WTC11 (cell line): ENCODE results near the gene MAPK7. TPM values are rescaled to one million over a fixed set of nuclear protein-coding genes. Genes with fewer than 3 reads are reported as not detected.
A peak's percentile ranks its signal among the peaks of the same experiment; 100 is the strongest.

Experiments
- ATAC-seq: fragments of 200-7000 bp; cut with Tn5 transposase; 2 replicates; pipeline ENCODE4 v1.10.0; 2021; ENCODE audit warnings: mild to moderate bottlenecking, moderate library complexity
- CTCF ChIA-PET: fragments of 300-600 bp; sonication (Branson Sonifier 250); formaldehyde crosslinking; loops from one replicate; lab custom pipeline; 2021; ENCODE audit warnings: antibody characterized with exemption; lab: Charles Lee
- POLR2A ChIA-PET: fragments of 350-600 bp; sonication (Branson Sonifier 250); formaldehyde crosslinking; loops from one replicate; lab custom pipeline; 2021; ENCODE audit warnings: antibody characterized with exemption; lab: Charles Lee
- DNase-seq: peaks from one replicate; pipeline ENCODE4 v3.0.0; 2021; ENCODE audit warnings: low spot score
- H3K27ac Mint-ChIP-seq: 2 replicates; pipeline ENCODE4 v1.8.0; 2021; ENCODE audit warnings: mixed read lengths
- H3K27me3 Mint-ChIP-seq: 2 replicates; pipeline ENCODE4 v1.8.0; 2021; ENCODE audit warnings: low read depth, mild to moderate bottlenecking, moderate library complexity, mixed read lengths
- H3K36me3 Mint-ChIP-seq: 2 replicates; pipeline ENCODE4 v1.8.0; 2021; ENCODE audit warnings: mixed read lengths
- H3K4me1 Mint-ChIP-seq: 2 replicates; pipeline ENCODE4 v1.8.0; 2022; ENCODE audit warnings: mixed read lengths
- H3K4me3 Mint-ChIP-seq: 2 replicates; pipeline ENCODE4 v1.8.0; 2021; ENCODE audit warnings: mild to moderate bottlenecking, moderate library complexity, mixed read lengths
- H3K9me3 Mint-ChIP-seq: 2 replicates; pipeline ENCODE4 v1.8.0; 2021; ENCODE audit warnings: mixed read lengths
- CREB1 ChIP-seq: sonication (generic); formaldehyde crosslinking; IDR thresholded peaks from 2 replicates; pipeline ENCODE4 v1.8.0; 2023; ENCODE audit warnings: mild to moderate bottlenecking, missing genetic modification reagents
- IRF2 ChIP-seq: sonication (generic); formaldehyde crosslinking; IDR thresholded peaks from 2 replicates; pipeline ENCODE4 v1.8.0; 2022; ENCODE audit warnings: low read depth, missing genetic modification reagents, borderline replicate concordance
- NR1H2 ChIP-seq: sonication (generic); formaldehyde crosslinking; IDR thresholded peaks from 2 replicates; pipeline ENCODE4 v1.9.0; 2021; ENCODE audit warnings: mild to moderate bottlenecking, moderate library complexity, missing genetic modification reagents
- OVOL2 ChIP-seq: fragments of 250-450 bp; sonication (Bioruptor Pico); IDR thresholded peaks from 2 replicates; pipeline ENCODE4 v1.9.0; 2021; ENCODE audit warnings: mild to moderate bottlenecking, borderline replicate concordance
- TEAD1 ChIP-seq: sonication (generic); formaldehyde crosslinking; IDR thresholded peaks from 2 replicates; pipeline ENCODE4 v1.8.0; 2022; ENCODE audit warnings: mild to moderate bottlenecking, missing genetic modification reagents
- ZNF121 ChIP-seq: sonication (generic); formaldehyde crosslinking; IDR thresholded peaks from 2 replicates; pipeline ENCODE4 v1.8.0; 2023; ENCODE audit warnings: missing genetic modification reagents
- ZNF232 ChIP-seq: sonication (generic); formaldehyde crosslinking; IDR thresholded peaks from 2 replicates; pipeline ENCODE4 v1.8.0; 2022; ENCODE audit warnings: mild to moderate bottlenecking, missing genetic modification reagents
- total RNA-seq: library from RNA; stranded (reverse); gene quantifications from 3 replicates; pipeline ENCODE4 v1.2.3, GENCODE V29; 2021
- TF ChIP-seq, protein P1 (sequence below): sonication (generic); formaldehyde crosslinking; IDR thresholded peaks from 2 replicates; pipeline ENCODE4 v1.8.0; 2023; ENCODE audit warnings: mild to moderate bottlenecking, missing genetic modification reagents
- TF ChIP-seq, protein P2 (sequence below): sonication (generic); formaldehyde crosslinking; IDR thresholded peaks from 2 replicates; pipeline ENCODE4 v1.8.1; 2023; ENCODE audit warnings: mild to moderate bottlenecking, missing genetic modification reagents, borderline replicate concordance
- TF ChIP-seq, protein P3 (sequence below): sonication (generic); formaldehyde crosslinking; IDR thresholded peaks from 2 replicates; pipeline ENCODE4 v1.8.0; 2022; ENCODE audit warnings: mild to moderate bottlenecking, missing genetic modification reagents
- TF ChIP-seq, protein P4 (sequence below): sonication (generic); formaldehyde crosslinking; IDR thresholded peaks from 2 replicates; pipeline ENCODE4 v1.8.1; 2022; ENCODE audit warnings: low read depth, missing genetic modification reagents, borderline replicate concordance
- TF ChIP-seq, protein P5 (sequence below): sonication (generic); formaldehyde crosslinking; IDR thresholded peaks from 2 replicates; pipeline ENCODE4 v1.8.1; 2022; ENCODE audit warnings: missing genetic modification reagents, borderline replicate concordance
- TF ChIP-seq, protein P6 (sequence below): fragments of 250-450 bp; sonication (Bioruptor Pico); IDR thresholded peaks from 2 replicates; pipeline ENCODE4 v1.8.0; 2021; ENCODE audit warnings: mild to moderate bottlenecking
- TF ChIP-seq, protein P7 (sequence below): fragments of 250-450 bp; sonication (Bioruptor Pico); IDR thresholded peaks from 2 replicates; pipeline ENCODE4 v2.1.2; 2022; ENCODE audit warnings: mild to moderate bottlenecking, moderate library complexity
- TF ChIP-seq, protein P8 (sequence below): sonication (generic); formaldehyde crosslinking; IDR thresholded peaks from 2 replicates; pipeline ENCODE4 v1.8.0; 2022; ENCODE audit warnings: mild to moderate bottlenecking, missing genetic modification reagents
- TF ChIP-seq, protein P9 (sequence below): sonication (generic); formaldehyde crosslinking; IDR thresholded peaks from 2 replicates; pipeline ENCODE4 v1.8.0; 2022; ENCODE audit warnings: mild to moderate bottlenecking, missing genetic modification reagents
- TF ChIP-seq, protein P10 (sequence below): sonication (generic); formaldehyde crosslinking; conservative IDR thresholded peaks from 2 replicates; pipeline ENCODE4 v1.8.1; 2022; ENCODE audit warnings: mild to moderate bottlenecking, missing genetic modification reagents

MAPK7 gene
- total RNA-seq, 1 experiment from 2014 or later: 38.5 TPM

DNA sequence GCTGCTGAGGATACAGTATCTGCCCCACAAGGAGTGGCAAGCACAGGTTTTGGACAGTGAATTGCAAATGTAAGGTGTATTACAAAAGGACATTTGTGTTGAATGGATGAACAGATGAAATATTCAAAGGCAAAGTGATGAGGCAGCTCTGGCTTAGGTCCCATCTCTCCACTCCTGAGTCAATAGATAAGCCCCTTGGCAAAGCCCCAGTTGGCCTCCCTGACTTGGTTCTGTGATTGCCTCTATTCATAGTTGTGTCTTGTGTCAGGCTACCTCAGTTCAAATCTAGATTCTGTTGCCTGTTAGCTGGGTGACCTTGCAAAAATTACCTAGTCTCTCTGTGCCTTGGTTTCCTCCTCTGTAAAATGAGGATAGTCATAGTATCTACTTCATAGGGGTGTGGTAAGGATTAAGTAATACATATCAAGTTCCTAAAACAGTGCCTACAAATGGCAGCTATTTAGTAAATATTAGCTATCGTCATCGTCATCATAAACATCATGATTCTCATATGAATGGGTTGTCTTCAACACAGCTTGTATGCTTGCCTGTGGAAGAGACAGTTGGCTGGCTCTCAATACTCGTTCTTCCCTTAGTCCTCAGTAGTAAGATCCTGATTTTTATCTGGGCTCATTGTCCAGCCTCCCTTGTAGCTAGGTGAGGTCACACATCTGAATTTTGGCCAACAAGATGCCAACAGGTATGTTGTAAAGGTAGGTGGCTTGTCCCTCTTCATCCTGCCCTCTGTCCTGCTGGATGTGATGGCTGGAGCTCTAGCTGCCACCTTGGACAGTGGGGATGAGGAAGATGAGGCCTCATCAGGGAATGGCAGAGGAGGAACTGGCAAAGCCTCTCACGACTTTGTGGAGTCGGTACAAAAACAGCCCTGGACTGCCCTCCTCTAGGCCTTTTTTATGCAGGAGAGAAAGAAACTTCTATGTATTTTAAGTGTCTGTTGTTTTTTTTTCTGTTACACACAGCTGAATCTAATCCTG, 10.8 kb downstream of the MAPK7 start:
- DNase-seq: no peak
- Mint-ChIP-seq H3K4me1 (peaks cover 53% of the 10 kb centered on the region), H3K27ac (peak overlapping the region; percentile 26), H3K4me3 (no peak overlapping the region), H3K36me3 (peaks cover 12% of the 10 kb centered on the region), H3K27me3 (no peaks in the 10 kb centered on the region; the same call in 1 of the 2 replicates), H3K9me3 (no peaks in the 10 kb centered on the region)
- CTCF ChIA-PET: interaction anchor here (7.6 kb wide), 1 partner anchor 26 kb away, joined by 48 read pairs; the partner anchor contains the start of gene B9D1
- POLR2A ChIA-PET: interaction anchor here (1.9 kb wide), 1 partner anchor 11 kb away, joined by 9 read pairs; the partner anchor contains the start of gene MAPK7
- ATAC-seq: no peak
- TF ChIP-seq IRF2 (CRISPR knock-in tag): no peak
- TF ChIP-seq, protein P1, sequence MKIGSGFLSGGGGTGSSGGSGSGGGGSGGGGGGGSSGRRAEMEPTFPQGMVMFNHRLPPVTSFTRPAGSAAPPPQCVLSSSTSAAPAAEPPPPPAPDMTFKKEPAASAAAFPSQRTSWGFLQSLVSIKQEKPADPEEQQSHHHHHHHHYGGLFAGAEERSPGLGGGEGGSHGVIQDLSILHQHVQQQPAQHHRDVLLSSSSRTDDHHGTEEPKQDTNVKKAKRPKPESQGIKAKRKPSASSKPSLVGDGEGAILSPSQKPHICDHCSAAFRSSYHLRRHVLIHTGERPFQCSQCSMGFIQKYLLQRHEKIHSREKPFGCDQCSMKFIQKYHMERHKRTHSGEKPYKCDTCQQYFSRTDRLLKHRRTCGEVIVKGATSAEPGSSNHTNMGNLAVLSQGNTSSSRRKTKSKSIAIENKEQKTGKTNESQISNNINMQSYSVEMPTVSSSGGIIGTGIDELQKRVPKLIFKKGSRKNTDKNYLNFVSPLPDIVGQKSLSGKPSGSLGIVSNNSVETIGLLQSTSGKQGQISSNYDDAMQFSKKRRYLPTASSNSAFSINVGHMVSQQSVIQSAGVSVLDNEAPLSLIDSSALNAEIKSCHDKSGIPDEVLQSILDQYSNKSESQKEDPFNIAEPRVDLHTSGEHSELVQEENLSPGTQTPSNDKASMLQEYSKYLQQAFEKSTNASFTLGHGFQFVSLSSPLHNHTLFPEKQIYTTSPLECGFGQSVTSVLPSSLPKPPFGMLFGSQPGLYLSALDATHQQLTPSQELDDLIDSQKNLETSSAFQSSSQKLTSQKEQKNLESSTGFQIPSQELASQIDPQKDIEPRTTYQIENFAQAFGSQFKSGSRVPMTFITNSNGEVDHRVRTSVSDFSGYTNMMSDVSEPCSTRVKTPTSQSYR: no peak
- TF ChIP-seq, protein P2, sequence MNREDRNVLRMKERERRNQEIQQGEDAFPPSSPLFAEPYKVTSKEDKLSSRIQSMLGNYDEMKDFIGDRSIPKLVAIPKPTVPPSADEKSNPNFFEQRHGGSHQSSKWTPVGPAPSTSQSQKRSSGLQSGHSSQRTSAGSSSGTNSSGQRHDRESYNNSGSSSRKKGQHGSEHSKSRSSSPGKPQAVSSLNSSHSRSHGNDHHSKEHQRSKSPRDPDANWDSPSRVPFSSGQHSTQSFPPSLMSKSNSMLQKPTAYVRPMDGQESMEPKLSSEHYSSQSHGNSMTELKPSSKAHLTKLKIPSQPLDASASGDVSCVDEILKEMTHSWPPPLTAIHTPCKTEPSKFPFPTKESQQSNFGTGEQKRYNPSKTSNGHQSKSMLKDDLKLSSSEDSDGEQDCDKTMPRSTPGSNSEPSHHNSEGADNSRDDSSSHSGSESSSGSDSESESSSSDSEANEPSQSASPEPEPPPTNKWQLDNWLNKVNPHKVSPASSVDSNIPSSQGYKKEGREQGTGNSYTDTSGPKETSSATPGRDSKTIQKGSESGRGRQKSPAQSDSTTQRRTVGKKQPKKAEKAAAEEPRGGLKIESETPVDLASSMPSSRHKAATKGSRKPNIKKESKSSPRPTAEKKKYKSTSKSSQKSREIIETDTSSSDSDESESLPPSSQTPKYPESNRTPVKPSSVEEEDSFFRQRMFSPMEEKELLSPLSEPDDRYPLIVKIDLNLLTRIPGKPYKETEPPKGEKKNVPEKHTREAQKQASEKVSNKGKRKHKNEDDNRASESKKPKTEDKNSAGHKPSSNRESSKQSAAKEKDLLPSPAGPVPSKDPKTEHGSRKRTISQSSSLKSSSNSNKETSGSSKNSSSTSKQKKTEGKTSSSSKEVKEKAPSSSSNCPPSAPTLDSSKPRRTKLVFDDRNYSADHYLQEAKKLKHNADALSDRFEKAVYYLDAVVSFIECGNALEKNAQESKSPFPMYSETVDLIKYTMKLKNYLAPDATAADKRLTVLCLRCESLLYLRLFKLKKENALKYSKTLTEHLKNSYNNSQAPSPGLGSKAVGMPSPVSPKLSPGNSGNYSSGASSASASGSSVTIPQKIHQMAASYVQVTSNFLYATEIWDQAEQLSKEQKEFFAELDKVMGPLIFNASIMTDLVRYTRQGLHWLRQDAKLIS (CRISPR knock-in tag): no peak
- TF ChIP-seq CREB1 (CRISPR knock-in tag): no peak
- TF ChIP-seq ZNF232: no peak
- TF ChIP-seq, protein P3, sequence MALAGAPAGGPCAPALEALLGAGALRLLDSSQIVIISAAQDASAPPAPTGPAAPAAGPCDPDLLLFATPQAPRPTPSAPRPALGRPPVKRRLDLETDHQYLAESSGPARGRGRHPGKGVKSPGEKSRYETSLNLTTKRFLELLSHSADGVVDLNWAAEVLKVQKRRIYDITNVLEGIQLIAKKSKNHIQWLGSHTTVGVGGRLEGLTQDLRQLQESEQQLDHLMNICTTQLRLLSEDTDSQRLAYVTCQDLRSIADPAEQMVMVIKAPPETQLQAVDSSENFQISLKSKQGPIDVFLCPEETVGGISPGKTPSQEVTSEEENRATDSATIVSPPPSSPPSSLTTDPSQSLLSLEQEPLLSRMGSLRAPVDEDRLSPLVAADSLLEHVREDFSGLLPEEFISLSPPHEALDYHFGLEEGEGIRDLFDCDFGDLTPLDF (CRISPR knock-in tag): no peak
- TF ChIP-seq, protein P4, sequence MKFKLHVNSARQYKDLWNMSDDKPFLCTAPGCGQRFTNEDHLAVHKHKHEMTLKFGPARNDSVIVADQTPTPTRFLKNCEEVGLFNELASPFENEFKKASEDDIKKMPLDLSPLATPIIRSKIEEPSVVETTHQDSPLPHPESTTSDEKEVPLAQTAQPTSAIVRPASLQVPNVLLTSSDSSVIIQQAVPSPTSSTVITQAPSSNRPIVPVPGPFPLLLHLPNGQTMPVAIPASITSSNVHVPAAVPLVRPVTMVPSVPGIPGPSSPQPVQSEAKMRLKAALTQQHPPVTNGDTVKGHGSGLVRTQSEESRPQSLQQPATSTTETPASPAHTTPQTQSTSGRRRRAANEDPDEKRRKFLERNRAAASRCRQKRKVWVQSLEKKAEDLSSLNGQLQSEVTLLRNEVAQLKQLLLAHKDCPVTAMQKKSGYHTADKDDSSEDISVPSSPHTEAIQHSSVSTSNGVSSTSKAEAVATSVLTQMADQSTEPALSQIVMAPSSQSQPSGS: no peak
- TF ChIP-seq NR1H2 (CRISPR knock-in tag): no peak
- TF ChIP-seq TEAD1 (CRISPR knock-in tag): no peak
- no peak for TF ChIP-seq OVOL2 (CRISPR knock-in tag)
- TF ChIP-seq, protein P5, sequence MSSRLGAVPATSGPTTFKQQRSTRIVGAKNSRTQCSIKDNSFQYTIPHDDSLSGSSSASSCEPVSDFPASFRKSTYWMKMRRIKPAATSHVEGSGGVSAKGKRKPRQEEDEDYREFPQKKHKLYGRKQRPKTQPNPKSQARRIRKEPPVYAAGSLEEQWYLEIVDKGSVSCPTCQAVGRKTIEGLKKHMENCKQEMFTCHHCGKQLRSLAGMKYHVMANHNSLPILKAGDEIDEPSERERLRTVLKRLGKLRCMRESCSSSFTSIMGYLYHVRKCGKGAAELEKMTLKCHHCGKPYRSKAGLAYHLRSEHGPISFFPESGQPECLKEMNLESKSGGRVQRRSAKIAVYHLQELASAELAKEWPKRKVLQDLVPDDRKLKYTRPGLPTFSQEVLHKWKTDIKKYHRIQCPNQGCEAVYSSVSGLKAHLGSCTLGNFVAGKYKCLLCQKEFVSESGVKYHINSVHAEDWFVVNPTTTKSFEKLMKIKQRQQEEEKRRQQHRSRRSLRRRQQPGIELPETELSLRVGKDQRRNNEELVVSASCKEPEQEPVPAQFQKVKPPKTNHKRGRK (CRISPR knock-in tag): no peak
- TF ChIP-seq, protein P6, sequence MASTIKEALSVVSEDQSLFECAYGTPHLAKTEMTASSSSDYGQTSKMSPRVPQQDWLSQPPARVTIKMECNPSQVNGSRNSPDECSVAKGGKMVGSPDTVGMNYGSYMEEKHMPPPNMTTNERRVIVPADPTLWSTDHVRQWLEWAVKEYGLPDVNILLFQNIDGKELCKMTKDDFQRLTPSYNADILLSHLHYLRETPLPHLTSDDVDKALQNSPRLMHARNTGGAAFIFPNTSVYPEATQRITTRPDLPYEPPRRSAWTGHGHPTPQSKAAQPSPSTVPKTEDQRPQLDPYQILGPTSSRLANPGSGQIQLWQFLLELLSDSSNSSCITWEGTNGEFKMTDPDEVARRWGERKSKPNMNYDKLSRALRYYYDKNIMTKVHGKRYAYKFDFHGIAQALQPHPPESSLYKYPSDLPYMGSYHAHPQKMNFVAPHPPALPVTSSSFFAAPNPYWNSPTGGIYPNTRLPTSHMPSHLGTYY (CRISPR knock-in tag): no peak
- TF ChIP-seq, protein P7, sequence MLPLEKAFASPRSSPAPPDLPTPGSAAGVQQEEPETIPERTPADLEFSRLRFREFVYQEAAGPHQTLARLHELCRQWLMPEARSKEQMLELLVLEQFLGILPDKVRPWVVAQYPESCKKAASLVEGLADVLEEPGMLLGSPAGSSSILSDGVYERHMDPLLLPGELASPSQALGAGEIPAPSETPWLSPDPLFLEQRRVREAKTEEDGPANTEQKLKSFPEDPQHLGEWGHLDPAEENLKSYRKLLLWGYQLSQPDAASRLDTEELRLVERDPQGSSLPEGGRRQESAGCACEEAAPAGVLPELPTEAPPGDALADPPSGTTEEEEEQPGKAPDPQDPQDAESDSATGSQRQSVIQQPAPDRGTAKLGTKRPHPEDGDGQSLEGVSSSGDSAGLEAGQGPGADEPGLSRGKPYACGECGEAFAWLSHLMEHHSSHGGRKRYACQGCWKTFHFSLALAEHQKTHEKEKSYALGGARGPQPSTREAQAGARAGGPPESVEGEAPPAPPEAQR (CRISPR knock-in tag): no peak
- TF ChIP-seq, protein P8, sequence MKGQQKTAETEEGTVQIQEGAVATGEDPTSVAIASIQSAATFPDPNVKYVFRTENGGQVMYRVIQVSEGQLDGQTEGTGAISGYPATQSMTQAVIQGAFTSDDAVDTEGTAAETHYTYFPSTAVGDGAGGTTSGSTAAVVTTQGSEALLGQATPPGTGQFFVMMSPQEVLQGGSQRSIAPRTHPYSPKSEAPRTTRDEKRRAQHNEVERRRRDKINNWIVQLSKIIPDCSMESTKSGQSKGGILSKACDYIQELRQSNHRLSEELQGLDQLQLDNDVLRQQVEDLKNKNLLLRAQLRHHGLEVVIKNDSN (CRISPR knock-in tag): no peak
- TF ChIP-seq, protein P9, sequence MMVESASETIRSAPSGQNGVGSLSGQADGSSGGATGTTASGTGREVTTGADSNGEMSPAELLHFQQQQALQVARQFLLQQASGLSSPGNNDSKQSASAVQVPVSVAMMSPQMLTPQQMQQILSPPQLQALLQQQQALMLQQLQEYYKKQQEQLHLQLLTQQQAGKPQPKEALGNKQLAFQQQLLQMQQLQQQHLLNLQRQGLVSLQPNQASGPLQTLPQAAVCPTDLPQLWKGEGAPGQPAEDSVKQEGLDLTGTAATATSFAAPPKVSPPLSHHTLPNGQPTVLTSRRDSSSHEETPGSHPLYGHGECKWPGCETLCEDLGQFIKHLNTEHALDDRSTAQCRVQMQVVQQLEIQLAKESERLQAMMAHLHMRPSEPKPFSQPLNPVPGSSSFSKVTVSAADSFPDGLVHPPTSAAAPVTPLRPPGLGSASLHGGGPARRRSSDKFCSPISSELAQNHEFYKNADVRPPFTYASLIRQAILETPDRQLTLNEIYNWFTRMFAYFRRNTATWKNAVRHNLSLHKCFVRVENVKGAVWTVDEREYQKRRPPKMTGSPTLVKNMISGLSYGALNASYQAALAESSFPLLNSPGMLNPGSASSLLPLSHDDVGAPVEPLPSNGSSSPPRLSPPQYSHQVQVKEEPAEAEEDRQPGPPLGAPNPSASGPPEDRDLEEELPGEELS: no peak
- TF ChIP-seq, protein P10, sequence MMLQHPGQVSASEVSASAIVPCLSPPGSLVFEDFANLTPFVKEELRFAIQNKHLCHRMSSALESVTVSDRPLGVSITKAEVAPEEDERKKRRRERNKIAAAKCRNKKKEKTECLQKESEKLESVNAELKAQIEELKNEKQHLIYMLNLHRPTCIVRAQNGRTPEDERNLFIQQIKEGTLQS (CRISPR knock-in tag): no peak
- no peak for TF ChIP-seq ZNF121 (CRISPR knock-in tag)
